Erythroblast (primary cell): Measurements from ENCODE around the gene IMPG2.

ENCODE experiments used
- GATA1 ChIP-seq: IDR thresholded peaks from 2 replicates; pipeline ENCODE4 v1.6.1; 2011; ENCODE audit warnings: low read depth, mild to moderate bottlenecking, control low read depth, low read length, moderate library complexity
- POLR2A ChIP-seq: IDR thresholded peaks from 2 replicates; pipeline ENCODE4 v1.6.1; 2011; ENCODE audit warnings: mild to moderate bottlenecking, low read length

DNA sequence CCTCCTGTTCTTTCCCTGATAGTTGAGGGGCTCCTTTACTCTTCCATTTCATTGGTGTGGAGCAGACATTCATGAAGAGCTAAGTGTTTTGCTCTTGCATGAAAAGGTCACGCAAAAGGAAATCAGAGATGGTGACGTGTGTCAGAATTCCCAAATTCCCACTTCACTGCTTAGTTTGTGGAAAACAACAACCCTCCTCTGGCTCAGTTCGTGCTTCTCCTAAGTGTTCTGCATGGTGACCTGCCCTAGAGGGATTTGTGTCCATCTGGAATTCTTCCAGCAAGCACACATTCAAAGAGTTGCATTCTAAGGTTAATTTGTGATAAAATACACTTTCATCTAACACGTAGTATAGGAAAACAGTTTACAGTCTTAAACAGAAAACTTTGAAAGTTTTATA is 95.6 kb downstream of the IMPG2 start:
- TF ChIP-seq POLR2A (no peak), GATA1 (no peak)
